WTC11 (cell line): ENCODE results near the gene MAZ. TPM values are rescaled to one million over a fixed set of nuclear protein-coding genes. Genes with fewer than 3 reads are reported as not detected.

ENCODE experiments used
- ATAC-seq: fragments of 200-7000 bp; cut with Tn5 transposase; 2 replicates; pipeline ENCODE4 v1.10.0; 2021; ENCODE audit warnings: mild to moderate bottlenecking, moderate library complexity
- CTCF ChIA-PET: fragments of 300-600 bp; sonication (Branson Sonifier 250); formaldehyde crosslinking; loops from one replicate; lab custom pipeline; 2021; ENCODE audit warnings: antibody characterized with exemption; lab: Charles Lee
- POLR2A ChIA-PET: fragments of 350-600 bp; sonication (Branson Sonifier 250); formaldehyde crosslinking; loops from one replicate; lab custom pipeline; 2021; ENCODE audit warnings: antibody characterized with exemption; lab: Charles Lee
- DNase-seq: peaks from one replicate; pipeline ENCODE4 v3.0.0; 2021; ENCODE audit warnings: low spot score
- H3K27ac Mint-ChIP-seq: 2 replicates; pipeline ENCODE4 v1.8.0; 2021; ENCODE audit warnings: mixed read lengths
- H3K27me3 Mint-ChIP-seq: 2 replicates; pipeline ENCODE4 v1.8.0; 2021; ENCODE audit warnings: low read depth, mild to moderate bottlenecking, moderate library complexity, mixed read lengths
- H3K36me3 Mint-ChIP-seq: 2 replicates; pipeline ENCODE4 v1.8.0; 2021; ENCODE audit warnings: mixed read lengths
- H3K4me1 Mint-ChIP-seq: 2 replicates; pipeline ENCODE4 v1.8.0; 2022; ENCODE audit warnings: mixed read lengths
- H3K4me3 Mint-ChIP-seq: 2 replicates; pipeline ENCODE4 v1.8.0; 2021; ENCODE audit warnings: mild to moderate bottlenecking, moderate library complexity, mixed read lengths
- H3K9me3 Mint-ChIP-seq: 2 replicates; pipeline ENCODE4 v1.8.0; 2021; ENCODE audit warnings: mixed read lengths
- CBFB ChIP-seq: sonication (generic); formaldehyde crosslinking; IDR thresholded peaks from 2 replicates; pipeline ENCODE4 v1.8.1; 2022; ENCODE audit warnings: mild to moderate bottlenecking, low read depth, missing genetic modification reagents
- CREB1 ChIP-seq: sonication (generic); formaldehyde crosslinking; IDR thresholded peaks from 2 replicates; pipeline ENCODE4 v1.8.0; 2023; ENCODE audit warnings: mild to moderate bottlenecking, missing genetic modification reagents
- ETV6 ChIP-seq: sonication (generic); formaldehyde crosslinking; IDR thresholded peaks from 2 replicates; pipeline ENCODE4 v1.8.1; 2022; ENCODE audit warnings: mild to moderate bottlenecking, missing genetic modification reagents
- FOXJ3 ChIP-seq: sonication (generic); formaldehyde crosslinking; IDR thresholded peaks from 2 replicates; pipeline ENCODE4 v1.9.0; 2021; ENCODE audit warnings: missing genetic modification reagents, mild to moderate bottlenecking, borderline replicate concordance
- FOXP1 ChIP-seq: sonication (generic); formaldehyde crosslinking; IDR thresholded peaks from 2 replicates; pipeline ENCODE4 v1.8.0; 2022; ENCODE audit warnings: missing genetic modification reagents, mild to moderate bottlenecking, moderate library complexity, borderline replicate concordance
- OVOL2 ChIP-seq: fragments of 250-450 bp; sonication (Bioruptor Pico); IDR thresholded peaks from 2 replicates; pipeline ENCODE4 v1.9.0; 2021; ENCODE audit warnings: mild to moderate bottlenecking, borderline replicate concordance
- ZNF121 ChIP-seq: sonication (generic); formaldehyde crosslinking; IDR thresholded peaks from 2 replicates; pipeline ENCODE4 v1.8.0; 2023; ENCODE audit warnings: missing genetic modification reagents
- ZNF138 ChIP-seq: sonication (generic); formaldehyde crosslinking; conservative IDR thresholded peaks from 2 replicates; pipeline ENCODE4 v1.8.1; 2022; ENCODE audit warnings: mild to moderate bottlenecking, moderate library complexity, missing genetic modification reagents
- ZNF232 ChIP-seq: sonication (generic); formaldehyde crosslinking; IDR thresholded peaks from 2 replicates; pipeline ENCODE4 v1.8.0; 2022; ENCODE audit warnings: mild to moderate bottlenecking, missing genetic modification reagents
- ZNF671 ChIP-seq: fragments of 250-450 bp; sonication (Bioruptor Pico); IDR thresholded peaks from 2 replicates; pipeline ENCODE4 v1.8.0; 2021; ENCODE audit warnings: mild to moderate bottlenecking
- total RNA-seq: library from RNA; stranded (reverse); gene quantifications from 3 replicates; pipeline ENCODE4 v1.2.3, GENCODE V29; 2021
- TF ChIP-seq, protein P1 (sequence below): sonication (generic); formaldehyde crosslinking; IDR thresholded peaks from 2 replicates; pipeline ENCODE4 v1.8.1; 2023; ENCODE audit warnings: mild to moderate bottlenecking, moderate library complexity, missing genetic modification reagents
- TF ChIP-seq, protein P2 (sequence below): sonication (generic); formaldehyde crosslinking; IDR thresholded peaks from 2 replicates; pipeline ENCODE4 v1.8.0; 2022; ENCODE audit warnings: mild to moderate bottlenecking, missing genetic modification reagents
- TF ChIP-seq, protein P3 (sequence below): sonication (generic); formaldehyde crosslinking; IDR thresholded peaks from 2 replicates; pipeline ENCODE4 v1.8.0; 2023; ENCODE audit warnings: missing genetic modification reagents, mild to moderate bottlenecking, borderline replicate concordance

The MAZ gene
- total RNA-seq, 1 experiment from 2014 or later: 405 TPM

DNA sequence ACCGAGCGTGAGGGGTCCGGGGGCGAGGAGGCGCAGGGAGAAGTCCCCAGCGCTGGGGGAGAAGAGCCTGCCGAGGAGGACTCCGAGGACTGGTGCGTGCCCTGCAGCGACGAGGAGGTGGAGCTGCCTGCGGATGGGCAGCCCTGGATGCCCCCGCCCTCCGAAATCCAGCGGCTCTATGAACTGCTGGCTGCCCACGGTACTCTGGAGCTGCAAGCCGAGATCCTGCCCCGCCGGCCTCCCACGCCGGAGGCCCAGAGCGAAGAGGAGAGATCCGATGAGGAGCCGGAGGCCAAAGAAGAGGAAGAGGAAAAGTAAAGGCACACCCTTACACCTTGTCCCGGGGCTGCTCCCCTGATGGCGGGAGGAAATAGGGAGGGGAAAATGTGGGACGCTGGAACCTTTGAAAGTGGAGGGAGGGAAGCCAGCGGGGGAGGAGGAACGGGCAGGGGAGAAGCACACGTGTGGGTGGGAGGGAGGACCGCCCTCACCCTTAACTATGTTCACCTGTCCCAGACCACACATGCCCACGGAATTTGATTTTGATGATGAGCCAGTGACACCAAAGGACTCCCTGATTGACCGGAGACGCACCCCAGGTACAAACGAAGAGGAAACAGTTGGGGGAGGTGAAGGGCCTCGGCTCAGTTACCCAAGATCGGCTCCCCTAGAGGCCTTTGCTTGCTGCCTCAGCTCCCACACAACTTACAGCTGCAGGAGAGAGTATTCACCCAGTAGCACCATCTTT is 10.5 kb downstream of the MAZ start:
- no peaks in the 10 kb centered on the region for H3K9me3 Mint-ChIP-seq
- H3K4me1 Mint-ChIP-seq: peaks cover 56% of the 10 kb centered on the region
- peak; percentile 12 for ATAC-seq
- H3K36me3 Mint-ChIP-seq: peaks cover 30% of the 10 kb centered on the region
- CTCF ChIA-PET: interaction anchor here (0.6 to 5.7 kb wide), 24 partner anchors 10 to 1594 kb away, joined by 3 to 81 read pairs (median 4); partner anchors contain the start of genes ALDOA, ASPHD1, CDIPT and KCTD13
- peak; percentile 62 for DNase-seq
- POLR2A ChIA-PET: interaction anchor here (0.6 to 2.9 kb wide), 5 partner anchors 12 to 91 kb away, joined by 3 to 7 read pairs (median 5); no protein-coding TSS in a partner anchor
- H3K4me3 Mint-ChIP-seq: peak overlapping the region; percentile 94
- H3K27ac Mint-ChIP-seq: peak overlapping the region; percentile 85
- TF ChIP-seq FOXP1 (CRISPR knock-in tag): no peak
- no peak for TF ChIP-seq FOXJ3
- 0 out of 2 replicates have a peak, but pooled peaks have one; percentile 47 for TF ChIP-seq CBFB
- no peak for TF ChIP-seq ZNF671 (CRISPR knock-in tag)
- TF ChIP-seq ZNF232 (CRISPR knock-in tag): no peak
- TF ChIP-seq ETV6: peak; percentile 73
- TF ChIP-seq, protein P1, sequence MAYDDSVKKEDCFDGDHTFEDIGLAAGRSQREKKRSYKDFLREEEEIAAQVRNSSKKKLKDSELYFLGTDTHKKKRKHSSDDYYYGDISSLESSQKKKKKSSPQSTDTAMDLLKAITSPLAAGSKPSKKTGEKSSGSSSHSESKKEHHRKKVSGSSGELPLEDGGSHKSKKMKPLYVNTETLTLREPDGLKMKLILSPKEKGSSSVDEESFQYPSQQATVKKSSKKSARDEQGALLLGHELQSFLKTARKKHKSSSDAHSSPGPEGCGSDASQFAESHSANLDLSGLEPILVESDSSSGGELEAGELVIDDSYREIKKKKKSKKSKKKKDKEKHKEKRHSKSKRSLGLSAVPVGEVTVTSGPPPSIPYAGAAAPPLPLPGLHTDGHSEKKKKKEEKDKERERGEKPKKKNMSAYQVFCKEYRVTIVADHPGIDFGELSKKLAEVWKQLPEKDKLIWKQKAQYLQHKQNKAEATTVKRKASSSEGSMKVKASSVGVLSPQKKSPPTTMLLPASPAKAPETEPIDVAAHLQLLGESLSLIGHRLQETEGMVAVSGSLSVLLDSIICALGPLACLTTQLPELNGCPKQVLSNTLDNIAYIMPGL (CRISPR knock-in tag): peak; percentile 13; the same call in 1 of the 2 replicates
- TF ChIP-seq ZNF121 (CRISPR knock-in tag): 0 out of 2 replicates have a peak, but pooled peaks have one; percentile 2
- 0 out of 2 replicates have a peak, but pooled peaks have one; percentile 0 for TF ChIP-seq CREB1 (CRISPR knock-in tag)
- TF ChIP-seq OVOL2 (CRISPR knock-in tag): no peak
- TF ChIP-seq, protein P2, sequence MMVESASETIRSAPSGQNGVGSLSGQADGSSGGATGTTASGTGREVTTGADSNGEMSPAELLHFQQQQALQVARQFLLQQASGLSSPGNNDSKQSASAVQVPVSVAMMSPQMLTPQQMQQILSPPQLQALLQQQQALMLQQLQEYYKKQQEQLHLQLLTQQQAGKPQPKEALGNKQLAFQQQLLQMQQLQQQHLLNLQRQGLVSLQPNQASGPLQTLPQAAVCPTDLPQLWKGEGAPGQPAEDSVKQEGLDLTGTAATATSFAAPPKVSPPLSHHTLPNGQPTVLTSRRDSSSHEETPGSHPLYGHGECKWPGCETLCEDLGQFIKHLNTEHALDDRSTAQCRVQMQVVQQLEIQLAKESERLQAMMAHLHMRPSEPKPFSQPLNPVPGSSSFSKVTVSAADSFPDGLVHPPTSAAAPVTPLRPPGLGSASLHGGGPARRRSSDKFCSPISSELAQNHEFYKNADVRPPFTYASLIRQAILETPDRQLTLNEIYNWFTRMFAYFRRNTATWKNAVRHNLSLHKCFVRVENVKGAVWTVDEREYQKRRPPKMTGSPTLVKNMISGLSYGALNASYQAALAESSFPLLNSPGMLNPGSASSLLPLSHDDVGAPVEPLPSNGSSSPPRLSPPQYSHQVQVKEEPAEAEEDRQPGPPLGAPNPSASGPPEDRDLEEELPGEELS (CRISPR knock-in tag): no peak
- TF ChIP-seq, all 79 proteins: peak for 5
- no peaks in the 10 kb centered on the region; the same call in 1 of the 2 replicates for H3K27me3 Mint-ChIP-seq

DNA sequence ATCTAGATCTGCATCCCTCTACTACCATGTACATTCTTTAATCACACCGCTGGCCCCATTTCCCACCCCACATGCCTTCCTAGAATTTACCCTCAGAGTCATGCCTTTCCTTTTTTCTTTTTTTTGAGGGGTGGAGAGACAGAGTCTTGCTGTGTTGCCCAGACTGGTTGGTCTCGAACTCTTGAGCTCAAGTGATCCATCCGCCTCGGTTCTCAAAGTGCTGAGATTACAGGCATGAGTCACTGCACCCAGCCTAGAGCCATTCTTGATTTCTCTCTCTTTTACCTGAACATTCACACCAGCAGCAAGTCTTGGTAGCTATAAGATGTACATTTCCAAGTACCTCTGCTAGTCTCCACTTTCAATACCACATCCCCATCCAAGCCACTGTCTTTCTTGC is 11.8 kb downstream of the MAZ start:
- H3K4me1 Mint-ChIP-seq: peaks cover 57% of the 10 kb centered on the region
- no peak for DNase-seq
- no peaks in the 10 kb centered on the region for H3K9me3 Mint-ChIP-seq
- H3K27ac Mint-ChIP-seq: peak overlapping the region; percentile 85
- no peak for ATAC-seq
- H3K27me3 Mint-ChIP-seq: no peaks in the 10 kb centered on the region; the same call in 1 of the 2 replicates
- TF ChIP-seq, protein P3, sequence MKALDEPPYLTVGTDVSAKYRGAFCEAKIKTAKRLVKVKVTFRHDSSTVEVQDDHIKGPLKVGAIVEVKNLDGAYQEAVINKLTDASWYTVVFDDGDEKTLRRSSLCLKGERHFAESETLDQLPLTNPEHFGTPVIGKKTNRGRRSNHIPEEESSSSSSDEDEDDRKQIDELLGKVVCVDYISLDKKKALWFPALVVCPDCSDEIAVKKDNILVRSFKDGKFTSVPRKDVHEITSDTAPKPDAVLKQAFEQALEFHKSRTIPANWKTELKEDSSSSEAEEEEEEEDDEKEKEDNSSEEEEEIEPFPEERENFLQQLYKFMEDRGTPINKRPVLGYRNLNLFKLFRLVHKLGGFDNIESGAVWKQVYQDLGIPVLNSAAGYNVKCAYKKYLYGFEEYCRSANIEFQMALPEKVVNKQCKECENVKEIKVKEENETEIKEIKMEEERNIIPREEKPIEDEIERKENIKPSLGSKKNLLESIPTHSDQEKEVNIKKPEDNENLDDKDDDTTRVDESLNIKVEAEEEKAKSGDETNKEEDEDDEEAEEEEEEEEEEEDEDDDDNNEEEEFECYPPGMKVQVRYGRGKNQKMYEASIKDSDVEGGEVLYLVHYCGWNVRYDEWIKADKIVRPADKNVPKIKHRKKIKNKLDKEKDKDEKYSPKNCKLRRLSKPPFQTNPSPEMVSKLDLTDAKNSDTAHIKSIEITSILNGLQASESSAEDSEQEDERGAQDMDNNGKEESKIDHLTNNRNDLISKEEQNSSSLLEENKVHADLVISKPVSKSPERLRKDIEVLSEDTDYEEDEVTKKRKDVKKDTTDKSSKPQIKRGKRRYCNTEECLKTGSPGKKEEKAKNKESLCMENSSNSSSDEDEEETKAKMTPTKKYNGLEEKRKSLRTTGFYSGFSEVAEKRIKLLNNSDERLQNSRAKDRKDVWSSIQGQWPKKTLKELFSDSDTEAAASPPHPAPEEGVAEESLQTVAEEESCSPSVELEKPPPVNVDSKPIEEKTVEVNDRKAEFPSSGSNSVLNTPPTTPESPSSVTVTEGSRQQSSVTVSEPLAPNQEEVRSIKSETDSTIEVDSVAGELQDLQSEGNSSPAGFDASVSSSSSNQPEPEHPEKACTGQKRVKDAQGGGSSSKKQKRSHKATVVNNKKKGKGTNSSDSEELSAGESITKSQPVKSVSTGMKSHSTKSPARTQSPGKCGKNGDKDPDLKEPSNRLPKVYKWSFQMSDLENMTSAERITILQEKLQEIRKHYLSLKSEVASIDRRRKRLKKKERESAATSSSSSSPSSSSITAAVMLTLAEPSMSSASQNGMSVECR (CRISPR knock-in tag): no peak
- TF ChIP-seq ZNF138 (CRISPR knock-in tag): no peak
- H3K36me3 Mint-ChIP-seq: peaks cover 30% of the 10 kb centered on the region
- ChIA-PET POLR2A (interaction anchor here (0.7 kb wide), 1 partner anchor 25 kb away, joined by 4 read pairs; no protein-coding TSS in a partner anchor), CTCF (interaction anchor here (0.6 to 6.0 kb wide), 6 partner anchors 11 to 214 kb away, joined by 3 to 50 read pairs (median 12); partner anchors contain the start of genes MAZ and TLCD3B)
- H3K4me3 Mint-ChIP-seq: peak overlapping the region; percentile 63
